ENCODE data around the gene ODAM.

- TF ChIP-seq CTCF (IDR thresholded peaks at IDR 0.05) (no peak), STAT6 (CRISPR knock-in tag; conservative IDR thresholded peaks at IDR 0.05; ENCODE audit: low read depth) (no peak)
Observed at GRCh38 chr4:70196857-70197256, 1.3 kb downstream of the ODAM start.

Data from WTC11 (cell line).